ENCODE measurements around the gene SCARB1. TPM values are rescaled to one million over a fixed set of nuclear protein-coding genes. Genes with fewer than 3 reads are reported as not detected.

The SCARB1 gene
- total and polyA plus RNA-seq, 2 of the 13 experiments (the other 11 are each of a cell fraction or from before 2014, with no cell fraction given), result 63.4 to 160 TPM

- TF ChIP-seq, protein P1, sequence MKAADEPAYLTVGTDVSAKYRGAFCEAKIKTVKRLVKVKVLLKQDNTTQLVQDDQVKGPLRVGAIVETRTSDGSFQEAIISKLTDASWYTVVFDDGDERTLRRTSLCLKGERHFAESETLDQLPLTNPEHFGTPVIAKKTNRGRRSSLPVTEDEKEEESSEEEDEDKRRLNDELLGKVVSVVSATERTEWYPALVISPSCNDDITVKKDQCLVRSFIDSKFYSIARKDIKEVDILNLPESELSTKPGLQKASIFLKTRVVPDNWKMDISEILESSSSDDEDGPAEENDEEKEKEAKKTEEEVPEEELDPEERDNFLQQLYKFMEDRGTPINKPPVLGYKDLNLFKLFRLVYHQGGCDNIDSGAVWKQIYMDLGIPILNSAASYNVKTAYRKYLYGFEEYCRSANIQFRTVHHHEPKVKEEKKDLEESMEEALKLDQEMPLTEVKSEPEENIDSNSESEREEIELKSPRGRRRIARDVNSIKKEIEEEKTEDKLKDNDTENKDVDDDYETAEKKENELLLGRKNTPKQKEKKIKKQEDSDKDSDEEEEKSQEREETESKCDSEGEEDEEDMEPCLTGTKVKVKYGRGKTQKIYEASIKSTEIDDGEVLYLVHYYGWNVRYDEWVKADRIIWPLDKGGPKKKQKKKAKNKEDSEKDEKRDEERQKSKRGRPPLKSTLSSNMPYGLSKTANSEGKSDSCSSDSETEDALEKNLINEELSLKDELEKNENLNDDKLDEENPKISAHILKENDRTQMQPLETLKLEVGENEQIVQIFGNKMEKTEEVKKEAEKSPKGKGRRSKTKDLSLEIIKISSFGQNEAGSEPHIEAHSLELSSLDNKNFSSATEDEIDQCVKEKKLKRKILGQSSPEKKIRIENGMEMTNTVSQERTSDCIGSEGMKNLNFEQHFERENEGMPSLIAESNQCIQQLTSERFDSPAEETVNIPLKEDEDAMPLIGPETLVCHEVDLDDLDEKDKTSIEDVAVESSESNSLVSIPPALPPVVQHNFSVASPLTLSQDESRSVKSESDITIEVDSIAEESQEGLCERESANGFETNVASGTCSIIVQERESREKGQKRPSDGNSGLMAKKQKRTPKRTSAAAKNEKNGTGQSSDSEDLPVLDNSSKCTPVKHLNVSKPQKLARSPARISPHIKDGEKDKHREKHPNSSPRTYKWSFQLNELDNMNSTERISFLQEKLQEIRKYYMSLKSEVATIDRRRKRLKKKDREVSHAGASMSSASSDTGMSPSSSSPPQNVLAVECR (CRISPR knock-in tag; IDR thresholded peaks at IDR 0.05; ENCODE audit: borderline replicate concordance), result peak; percentile 56; the same call in 1 of the 2 replicates
- TF ChIP-seq ZNF263 (CRISPR knock-in tag; IDR thresholded peaks at IDR 0.05) (no peak), RERE (CRISPR knock-in tag; IDR thresholded peaks at IDR 0.05; ENCODE audit: low read depth) (no peak), ZBTB4 (CRISPR knock-in tag; IDR thresholded peaks at IDR 0.05; ENCODE audit: borderline replicate concordance) (peak; percentile 68; the same call in 1 of the 2 replicates), NONO (IDR thresholded peaks at IDR 0.05) (no peak), NONO (CRISPR knock-in tag; conservative IDR thresholded peaks at IDR 0.05) (no peak; the same call in 1 of the 2 replicates), YY1 (IDR thresholded peaks at IDR 0.05; ENCODE audit: insufficient read depth, insufficient replicate concordance, low read depth, low read length) (peak; percentile 63), ZNF225 (CRISPR knock-in tag; IDR thresholded peaks at IDR 0.05) (0 out of 2 replicates have a peak, but pooled peaks have one; percentile 60), ZBTB42 (CRISPR knock-in tag; IDR thresholded peaks at IDR 0.05) (peak; percentile 42; the same call in 1 of the 2 replicates), ZNF432 (CRISPR knock-in tag; IDR thresholded peaks at IDR 0.05; ENCODE audit: borderline replicate concordance) (no peak)
- TF ChIP-seq, protein P2, sequence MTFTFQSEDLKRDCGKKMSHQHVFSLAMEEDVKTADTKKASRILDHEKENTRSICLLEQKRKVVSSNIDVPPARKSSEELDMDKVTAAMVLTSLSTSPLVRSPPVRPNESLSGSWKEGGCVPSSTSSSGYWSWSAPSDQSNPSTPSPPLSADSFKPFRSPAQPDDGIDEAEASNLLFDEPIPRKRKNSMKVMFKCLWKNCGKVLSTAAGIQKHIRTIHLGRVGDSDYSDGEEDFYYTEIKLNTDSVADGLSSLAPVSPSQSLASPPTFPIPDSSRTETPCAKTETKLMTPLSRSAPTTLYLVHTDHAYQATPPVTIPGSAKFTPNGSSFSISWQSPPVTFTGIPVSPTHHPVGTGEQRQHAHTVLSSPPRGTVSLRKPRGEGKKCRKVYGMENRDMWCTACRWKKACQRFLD (CRISPR knock-in tag; IDR thresholded peaks at IDR 0.05; ENCODE audit: borderline replicate concordance), result no peak
Observed at GRCh38 chr12:124777399-124778372, 86.0 kb downstream of the SCARB1 start (continued).
